Right kidney (tissue), 1 donor: Measurements from ENCODE around the gene THYN1.

ENCODE experiments used
- DNase-seq: peaks from one replicate; pipeline ENCODE4 v3.0.0-alpha.2; 2016

Gene THYN1

DNA sequence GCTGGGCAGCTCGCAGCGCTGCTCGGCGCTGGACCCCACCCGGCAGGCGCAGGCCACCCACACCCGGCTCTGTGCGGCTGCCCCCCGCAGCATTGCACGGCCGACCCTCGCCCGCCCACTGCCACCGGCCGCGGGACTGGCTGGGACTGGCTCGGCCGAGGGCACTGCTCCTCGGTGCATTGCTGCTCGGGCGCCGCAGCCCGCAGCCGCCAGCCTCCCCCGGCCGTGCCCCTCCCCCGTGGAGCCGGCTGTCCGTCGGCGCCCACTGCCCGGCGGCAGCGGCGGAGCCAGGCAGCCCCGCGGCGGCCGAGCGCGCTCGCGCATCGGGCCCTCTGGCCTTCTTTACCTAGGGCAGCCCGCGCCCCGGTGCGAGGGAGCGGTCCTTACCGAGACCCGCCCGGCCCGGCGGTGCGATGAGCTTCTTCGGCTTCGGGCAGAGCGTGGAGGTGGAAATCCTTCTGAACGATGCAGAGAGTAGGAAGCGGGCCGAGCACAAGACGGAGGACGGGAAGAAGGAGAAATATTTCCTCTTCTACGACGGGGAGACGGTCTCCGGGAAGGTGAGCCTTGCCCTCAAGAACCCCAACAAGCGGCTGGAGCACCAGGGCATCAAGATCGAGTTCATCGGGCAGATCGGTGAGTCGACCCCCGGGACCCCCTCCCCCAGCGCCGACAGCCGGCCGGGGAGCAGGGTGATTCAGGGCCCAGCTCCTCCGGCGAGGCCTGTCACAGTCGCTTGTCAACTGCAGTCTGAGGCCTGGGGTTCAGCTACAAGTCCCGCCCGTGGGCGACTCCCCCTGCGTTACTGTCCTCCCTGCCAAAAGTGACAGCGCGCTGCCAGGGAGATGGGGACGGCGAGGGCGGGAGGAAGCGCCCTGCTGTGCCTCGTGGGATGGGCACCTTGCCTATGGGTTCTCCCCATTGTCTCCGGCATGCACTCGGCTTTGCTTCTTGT lies 28.2 kb downstream of the THYN1 start:
- peak; percentile 93 for DNase-seq

GRCh38 chr11:134223836-134224709 lies 29.1 kb downstream of the THYN1 start, which contains the start of the genes NCAPD3 and VPS26B:
Gene NCAPD3 (minus strand): TSS chr11:134223967. CDS start chr11:134223926, 41 bp downstream.
Gene VPS26B (plus strand): TSS chr11:134224671. CDS start chr11:134225123, 452 bp downstream.
- peak; percentile 99 for DNase-seq

DNA sequence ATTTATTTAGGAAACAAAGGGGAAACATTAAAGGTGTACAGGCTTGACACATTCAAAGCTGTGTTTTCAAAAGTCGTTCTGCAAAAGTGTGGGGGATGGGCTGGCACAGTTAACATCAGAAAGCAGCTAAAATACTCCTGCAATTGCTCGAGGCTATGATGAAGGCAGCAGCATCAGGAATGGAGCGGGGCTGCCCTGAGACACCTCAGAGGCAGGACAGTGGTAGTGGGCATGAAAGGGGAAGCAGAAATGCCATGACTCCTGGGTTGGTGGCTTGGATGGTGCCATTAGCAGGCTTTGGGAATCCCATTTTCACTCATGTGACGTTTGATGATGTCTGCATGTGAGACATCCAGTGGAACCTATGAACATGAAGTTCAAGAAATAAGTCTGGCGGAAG lies 30.0 kb downstream of the THYN1 start:
- peak; percentile 15 for DNase-seq

DNA sequence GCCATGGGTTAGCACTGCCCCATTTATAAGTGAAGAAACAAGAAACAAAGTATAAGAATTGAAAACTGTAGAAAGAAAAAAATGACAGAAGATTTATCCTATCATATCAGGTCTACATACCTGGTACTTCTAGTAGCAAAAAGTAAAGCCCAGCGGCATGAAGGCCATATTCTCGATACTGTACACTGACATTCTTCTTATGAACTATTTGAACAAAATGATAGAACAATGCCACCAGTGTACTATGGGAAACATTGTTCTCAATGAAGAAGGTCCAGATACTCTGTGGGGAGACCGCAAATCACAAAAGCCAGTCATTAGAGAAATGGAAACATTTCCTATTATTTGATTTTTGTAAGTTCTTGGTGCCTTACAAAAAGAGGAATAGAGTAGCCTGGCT lies 36.3 kb downstream of the THYN1 start:
- no peak for DNase-seq

DNA sequence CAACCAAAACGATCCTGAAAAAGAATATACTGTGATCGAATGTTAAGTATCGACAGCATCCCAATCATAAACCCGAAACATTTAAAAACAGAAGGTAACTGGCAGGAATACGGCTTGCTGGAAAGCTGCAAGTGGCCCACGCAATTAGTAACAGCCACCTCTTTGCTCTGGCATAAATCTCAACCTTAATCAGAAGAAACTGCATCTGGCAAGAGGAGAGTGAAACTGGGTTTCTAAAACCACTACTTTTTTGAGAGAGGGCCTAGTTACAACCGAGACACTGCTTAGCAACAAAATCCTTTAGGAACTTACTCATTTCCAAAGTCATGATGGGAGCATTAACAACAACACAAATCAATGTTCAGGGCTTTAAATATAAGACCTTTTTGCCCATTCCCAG lies 37.3 kb downstream of the THYN1 start:
- DNase-seq = no peak

DNA sequence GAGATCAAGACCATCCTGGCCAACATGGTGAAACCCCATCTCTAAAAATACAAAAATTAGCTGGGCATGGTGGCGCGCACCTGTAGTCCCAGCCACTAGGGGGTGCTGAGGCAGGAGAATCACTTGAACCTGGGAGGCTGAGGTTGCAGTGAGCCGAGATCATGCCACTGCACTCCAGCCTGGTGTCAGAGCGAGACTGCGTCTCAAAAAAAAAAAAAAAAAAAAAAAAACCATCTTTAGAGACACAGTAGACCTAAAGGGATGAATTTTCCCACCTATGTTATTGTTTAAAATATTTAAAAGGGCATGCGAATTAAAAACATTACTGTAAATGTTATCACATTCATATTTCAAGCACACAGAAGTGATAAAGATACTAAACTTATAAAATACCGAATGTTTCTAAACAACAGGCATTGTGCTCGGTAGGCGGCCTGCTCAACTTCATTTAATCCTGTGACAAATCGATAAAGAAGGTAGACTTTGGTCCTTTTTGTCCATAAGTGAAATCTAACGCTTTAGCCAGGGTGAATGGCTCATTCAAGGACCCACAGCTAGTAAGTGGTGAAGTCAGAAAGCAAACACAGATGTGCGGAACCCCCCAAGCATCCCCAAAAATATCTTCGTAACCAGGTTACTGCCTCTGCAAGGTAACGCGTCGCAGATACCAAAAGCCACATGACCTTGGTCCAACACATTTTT lies 45.5 kb downstream of the THYN1 start:
- no peak for DNase-seq

DNA sequence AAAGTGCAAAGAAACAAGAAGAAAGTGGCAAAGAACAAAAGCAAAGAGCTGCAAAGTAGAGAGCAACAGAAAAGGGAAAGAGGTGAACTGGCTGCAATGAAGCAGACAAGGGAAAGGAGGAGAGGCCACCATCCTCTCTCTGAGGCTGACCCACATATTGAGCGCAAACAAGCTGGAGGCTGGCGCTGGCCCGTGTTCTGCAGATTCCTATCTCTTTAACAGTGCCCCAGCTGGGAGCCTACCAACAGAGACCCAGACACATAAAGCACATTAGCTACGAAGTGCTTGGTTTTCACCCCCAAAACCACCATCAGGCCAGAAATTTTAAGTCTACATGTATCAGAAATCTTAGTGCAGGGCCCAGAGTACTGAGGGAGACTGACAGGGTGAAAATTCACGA lies 47.0 kb downstream of the THYN1 start:
- DNase-seq = no peak

GRCh38 chr11:134205729-134206128 lies 47.4 kb downstream of the THYN1 start:
- no peak for DNase-seq

DNA sequence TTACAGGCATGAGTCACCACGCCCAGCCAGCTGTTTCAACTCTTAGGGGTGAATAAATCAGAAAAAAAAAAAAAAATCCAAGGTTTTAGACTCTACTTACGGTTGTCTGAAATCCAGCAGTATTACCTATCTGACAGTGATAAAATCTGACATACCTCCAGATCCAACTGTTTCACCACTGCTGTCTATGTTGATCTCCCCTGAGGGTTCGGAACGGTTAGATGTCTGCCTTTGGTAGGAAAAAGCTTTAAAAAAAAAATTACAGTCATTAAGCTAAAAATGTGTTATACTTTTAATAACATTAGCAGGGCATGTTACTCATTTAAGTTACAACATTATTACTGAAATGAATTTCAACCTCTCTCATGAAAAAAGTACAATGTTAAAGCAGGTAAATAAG lies 50.5 kb downstream of the THYN1 start:
- DNase-seq = no peak

- no peak for DNase-seq
These were observed 52.5 kb downstream of the THYN1 start for GRCh38 chr11:134200688-134201087.

GRCh38 chr11:134199531-134199930 lies 53.6 kb downstream of the THYN1 start:
- no peak for DNase-seq
